SJSA1 (cell line): ENCODE measurements around the gene RHBDD1. TPM values are rescaled to one million over a fixed set of nuclear protein-coding genes. Genes with fewer than 3 reads are reported as not detected.

ENCODE experiments used
- total RNA-seq: library from RNA; depleted of rRNA; stranded (reverse); fragments of >200 nt; shearing (Covaris generic); gene quantifications from 2 replicates; pipeline ENCODE4 v1.2.3, GENCODE V29; 2014; rRNA removed

RHBDD1 gene
- total RNA-seq, 1 experiment from 2014 or later = 10.1 TPM

Other genes starting within 250 kb of the RHBDD1 start
- gene IRS1, start 36.2 kb upstream of the RHBDD1 start, total RNA-seq = 11.3 and 19.2 TPM in 2 replicates